Peyer's patch (tissue), 4 donors: ENCODE measurements around the gene TRIM2.

Experiments
- POLR2A ChIP-seq, 2 donors: fragments of 450-650 bp; IDR thresholded peaks; one replicate each; pipeline ENCODE4 v1.5.1; 2017; ENCODE audit warnings: antibody characterized with exemption in 2 of 2, mild to moderate bottlenecking in 2 of 2, moderate library complexity in 2 of 2
- TF ChIP-seq, protein P1 (sequence below), 6 experiments: fragments of 450-650 bp in 4 of 6; fragments of 200-600 bp in 2 of 6; sonication (generic) in 1 of 6; IDR thresholded peaks; one replicate each; pipeline ENCODE4 v1.5.1; 2017 to 2019; ENCODE audit warnings: antibody characterized with exemption in 6 of 6, mild to moderate bottlenecking in 3 of 6, moderate library complexity in 1 of 6

DNA sequence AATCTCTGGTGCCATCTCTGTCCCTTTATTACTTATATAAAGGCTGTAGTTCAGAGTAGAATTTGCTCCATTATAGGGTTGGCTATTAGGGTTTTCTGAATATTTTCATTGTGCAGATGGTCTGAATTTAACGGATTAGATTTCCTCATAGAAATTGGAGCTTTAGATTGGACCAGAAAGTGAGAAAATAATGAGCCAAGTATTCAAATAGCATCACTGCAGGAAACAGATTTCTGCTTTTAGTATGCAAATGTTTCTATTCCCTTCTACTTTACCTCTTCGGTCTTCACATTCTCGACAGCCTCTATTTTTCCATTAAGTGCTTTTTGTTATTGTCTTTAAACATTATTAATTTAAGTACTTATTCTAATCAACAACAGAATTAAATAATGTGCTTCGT lies 55.4 kb downstream of the TRIM2 start:
- TF ChIP-seq, protein P1, sequence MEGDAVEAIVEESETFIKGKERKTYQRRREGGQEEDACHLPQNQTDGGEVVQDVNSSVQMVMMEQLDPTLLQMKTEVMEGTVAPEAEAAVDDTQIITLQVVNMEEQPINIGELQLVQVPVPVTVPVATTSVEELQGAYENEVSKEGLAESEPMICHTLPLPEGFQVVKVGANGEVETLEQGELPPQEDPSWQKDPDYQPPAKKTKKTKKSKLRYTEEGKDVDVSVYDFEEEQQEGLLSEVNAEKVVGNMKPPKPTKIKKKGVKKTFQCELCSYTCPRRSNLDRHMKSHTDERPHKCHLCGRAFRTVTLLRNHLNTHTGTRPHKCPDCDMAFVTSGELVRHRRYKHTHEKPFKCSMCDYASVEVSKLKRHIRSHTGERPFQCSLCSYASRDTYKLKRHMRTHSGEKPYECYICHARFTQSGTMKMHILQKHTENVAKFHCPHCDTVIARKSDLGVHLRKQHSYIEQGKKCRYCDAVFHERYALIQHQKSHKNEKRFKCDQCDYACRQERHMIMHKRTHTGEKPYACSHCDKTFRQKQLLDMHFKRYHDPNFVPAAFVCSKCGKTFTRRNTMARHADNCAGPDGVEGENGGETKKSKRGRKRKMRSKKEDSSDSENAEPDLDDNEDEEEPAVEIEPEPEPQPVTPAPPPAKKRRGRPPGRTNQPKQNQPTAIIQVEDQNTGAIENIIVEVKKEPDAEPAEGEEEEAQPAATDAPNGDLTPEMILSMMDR (IDR thresholded peaks at IDR 0.05): no peak
- no peak for TF ChIP-seq POLR2A (IDR thresholded peaks at IDR 0.05)
